ENCODE results near the gene EXOSC3. TPM values are rescaled to one million over a fixed set of nuclear protein-coding genes. Genes with fewer than 3 reads are reported as not detected.

EXOSC3 gene
- polyA plus RNA-seq, 1 donor, result 44.4 TPM

DNA sequence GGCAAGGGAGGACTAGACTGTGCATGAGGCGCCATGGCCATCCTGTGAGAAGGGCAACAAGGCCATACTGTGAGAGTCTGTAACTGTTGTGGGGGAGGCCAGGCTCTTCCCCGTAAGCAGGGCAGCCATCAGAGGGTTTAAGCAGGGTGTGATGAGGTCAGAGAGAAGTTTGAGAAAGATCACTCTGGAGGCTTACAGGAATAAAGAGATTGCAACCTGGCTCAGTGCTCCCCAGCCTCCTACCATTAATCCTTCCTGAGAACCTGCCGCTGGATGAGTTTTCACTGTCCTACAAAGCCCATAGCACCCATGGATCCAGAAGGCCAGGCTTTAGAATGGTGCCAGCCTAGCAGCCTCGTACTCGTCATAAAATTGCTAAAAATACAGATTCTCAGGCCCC, 45.6 kb downstream of the EXOSC3 start:
- no peak for DNase-seq

DNA sequence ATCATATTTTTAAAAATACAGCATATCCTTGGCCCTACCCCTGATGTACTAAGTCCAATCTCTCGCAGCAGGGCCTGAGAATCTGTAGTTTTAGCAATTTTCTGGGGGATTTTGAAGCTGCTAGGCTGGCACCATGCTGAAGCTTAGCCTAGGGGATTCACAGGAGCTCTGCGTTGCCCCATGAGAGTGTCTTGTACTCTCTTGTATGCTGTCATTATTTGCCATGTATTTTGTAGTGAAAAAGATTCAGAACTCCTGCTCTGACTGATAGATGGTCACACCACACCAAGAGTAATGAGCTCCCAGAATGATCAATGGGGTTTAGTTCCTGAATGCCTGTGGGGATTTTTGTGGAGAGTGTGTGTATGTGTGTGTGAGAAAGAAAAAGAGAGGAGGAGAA, 51.9 kb downstream of the EXOSC3 start:
- DNase-seq, result no peak

DNA sequence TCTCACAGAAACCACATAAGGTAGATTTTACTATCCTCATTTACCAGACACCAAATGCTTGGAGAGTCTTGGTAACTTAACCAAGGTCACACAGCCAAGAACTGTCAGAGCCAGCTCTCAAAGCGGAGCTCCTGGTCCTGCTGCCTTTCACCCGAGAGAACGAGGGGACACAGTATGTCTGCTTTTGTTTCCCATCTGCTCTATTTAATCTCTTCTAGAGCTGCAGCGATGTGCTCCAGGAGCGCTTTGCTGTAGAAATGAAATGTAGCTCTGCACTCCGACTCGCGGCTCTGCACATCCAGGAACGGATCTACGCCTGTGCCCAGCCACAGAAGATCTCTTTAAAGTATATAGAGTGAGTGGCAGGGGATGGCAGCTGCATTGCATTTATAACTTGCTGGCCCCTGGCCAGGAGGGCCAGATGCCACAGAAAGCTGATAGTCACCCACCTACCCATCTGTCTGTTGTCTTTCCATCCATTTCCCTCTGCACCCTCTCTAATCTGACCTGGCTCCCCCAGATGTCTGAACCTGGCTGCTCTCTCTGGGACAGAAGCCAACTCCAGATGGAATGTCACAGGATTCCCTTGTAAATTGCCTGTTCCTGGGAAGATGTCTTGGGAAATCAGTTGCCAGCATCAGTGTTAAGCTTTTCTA, 52.6 kb downstream of the EXOSC3 start:
- no peak for DNase-seq

DNA sequence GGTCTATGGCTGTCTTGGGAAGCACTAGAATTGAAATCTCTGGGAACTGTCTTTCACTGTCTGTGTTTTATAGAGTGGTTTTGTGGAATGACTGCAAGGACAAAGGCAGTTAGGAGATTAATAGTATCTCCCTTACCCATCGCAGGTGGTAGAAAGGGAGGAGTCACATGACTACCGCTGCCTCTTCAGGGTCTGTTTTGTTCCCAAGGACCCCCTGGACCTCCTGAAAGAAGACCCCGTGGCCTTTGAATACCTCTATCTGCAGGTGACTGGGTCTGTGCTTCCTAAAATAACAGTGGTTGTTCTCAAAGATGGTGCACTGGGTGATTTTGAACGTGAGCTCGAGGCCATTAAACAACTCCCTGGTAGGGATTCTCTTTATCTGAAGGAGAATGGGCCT, 54.0 kb downstream of the EXOSC3 start:
- DNase-seq, result no peak

DNA sequence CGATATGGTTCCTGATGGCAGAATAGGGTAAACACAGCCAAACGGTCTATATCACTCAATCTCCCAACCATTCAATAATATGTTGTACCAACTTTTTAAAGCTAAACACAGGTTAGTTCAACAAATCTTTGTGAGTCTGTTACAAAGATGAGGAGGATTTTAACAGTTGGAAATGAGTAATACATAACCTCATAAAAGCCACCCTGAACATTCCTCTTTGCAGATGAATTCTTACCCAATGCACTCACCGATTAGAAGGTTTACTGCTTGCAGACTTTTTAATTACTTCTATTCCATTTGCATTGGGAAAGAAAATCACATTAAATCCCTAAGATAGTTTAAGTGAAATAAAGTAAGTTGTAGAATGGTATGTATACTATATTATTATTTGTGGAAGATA, 54.6 kb downstream of the EXOSC3 start:
- DNase-seq, result no peak

Other genes with a start within 250 kb of the EXOSC3 start
- 16.5 TPM for gene FBXO10, start 208.7 kb downstream of the EXOSC3 start, polyA plus RNA-seq (ENCODE audit: insufficient read length)
- gene TOMM5, start 192.5 kb downstream of the EXOSC3 start, polyA plus RNA-seq (ENCODE audit: insufficient read length), result 118 TPM
- 1.0 TPM for gene FRMPD1, start 134.1 kb downstream of the EXOSC3 start, polyA plus RNA-seq (ENCODE audit: insufficient read length)
- 26.8 TPM for gene TRMT10B, start 31.3 kb downstream of the EXOSC3 start, polyA plus RNA-seq (ENCODE audit: insufficient read length)
- 43.7 TPM for gene DCAF10, start 15.7 kb upstream of the EXOSC3 start, polyA plus RNA-seq (ENCODE audit: insufficient read length)
- gene SLC25A51, start 119.1 kb upstream of the EXOSC3 start, polyA plus RNA-seq (ENCODE audit: insufficient read length), result 23.9 TPM

All from left kidney (tissue), 2 donors.